GM12892 (cell line): ENCODE data around the gene LMF1.
"Not testable (repeated sequence)": the region's sequence is repeated elsewhere in the genome, so short reads cannot be mapped to it uniquely, and the experiment has no call there.

Experiments
- DNase-seq: peaks from one replicate; pipeline ENCODE4 v3.0.0; 2011; ENCODE audit not compliant: insufficient read length
- FAIRE-seq: peaks from 2 replicates; lab custom pipeline; 2011; peaks lifted over from hg19 to GRCh38; lab: Jason Lieb, UNC
- POLR2A ChIP-seq: IDR thresholded peaks from 2 replicates; pipeline ENCODE4 v1.6.1; 2011; ENCODE audit warnings: low read depth, low read length, control low read depth
- POLR2AphosphoS5 ChIP-seq: IDR thresholded peaks from 2 replicates; pipeline ENCODE4 v1.6.1; 2011; ENCODE audit warnings: low read depth, low read length, control low read depth
- TAF1 ChIP-seq: IDR thresholded peaks from 2 replicates; pipeline ENCODE4 v1.6.1; 2011; ENCODE audit warnings: low read depth, mild to moderate bottlenecking, control low read depth, low read length, borderline replicate concordance

LMF1 gene

DNA sequence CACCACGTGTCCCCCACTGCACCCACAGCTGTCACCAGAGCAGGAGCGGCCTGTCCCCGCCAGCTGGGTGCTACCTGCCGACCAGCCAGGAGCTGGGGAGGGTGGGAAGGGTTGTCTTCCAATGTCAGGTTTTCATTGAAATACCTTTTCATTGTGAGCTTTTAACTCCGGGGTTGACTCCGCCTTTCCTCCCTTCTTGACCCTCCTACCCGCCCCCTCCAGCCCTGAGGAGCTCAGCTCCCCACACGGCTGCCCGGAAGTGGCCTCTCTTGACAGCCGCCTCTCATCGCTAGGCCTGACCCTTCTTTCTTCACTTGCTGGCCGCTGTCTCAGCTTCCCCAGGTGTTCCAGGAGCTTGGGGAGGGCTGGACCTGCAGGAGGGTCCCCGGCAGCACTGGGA, 149.0 kb downstream of the LMF1 start:
- FAIRE-seq (no peak), DNase-seq (no peak)
- no peak for TF ChIP-seq POLR2AphosphoS5
- TF ChIP-seq TAF1 = no peak
- TF ChIP-seq POLR2A = no peak

DNA sequence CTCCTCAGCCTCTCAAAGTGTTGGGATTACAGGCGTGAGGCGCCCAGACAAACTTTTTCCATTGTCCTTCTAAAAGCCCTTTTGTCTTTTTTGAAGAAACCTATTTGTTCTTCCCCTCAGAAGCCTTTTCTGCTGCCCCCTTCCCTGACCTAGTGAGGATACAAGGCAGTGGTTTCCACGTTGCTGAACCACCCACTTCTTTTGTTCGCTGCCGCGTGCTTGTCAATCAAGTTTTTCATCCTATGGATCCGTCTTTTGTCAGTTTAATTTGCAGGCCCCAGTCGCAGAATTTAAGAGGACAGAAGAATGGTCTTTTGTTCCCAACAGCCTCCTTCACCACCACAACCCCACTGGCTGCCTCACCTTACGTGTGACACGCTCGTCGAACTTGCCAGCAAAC, 150.0 kb downstream of the LMF1 start:
- TF ChIP-seq POLR2A = no peak
- no peak for TF ChIP-seq POLR2AphosphoS5
- no peak for TF ChIP-seq TAF1
- FAIRE-seq (no peak), DNase-seq (no peak)

DNA sequence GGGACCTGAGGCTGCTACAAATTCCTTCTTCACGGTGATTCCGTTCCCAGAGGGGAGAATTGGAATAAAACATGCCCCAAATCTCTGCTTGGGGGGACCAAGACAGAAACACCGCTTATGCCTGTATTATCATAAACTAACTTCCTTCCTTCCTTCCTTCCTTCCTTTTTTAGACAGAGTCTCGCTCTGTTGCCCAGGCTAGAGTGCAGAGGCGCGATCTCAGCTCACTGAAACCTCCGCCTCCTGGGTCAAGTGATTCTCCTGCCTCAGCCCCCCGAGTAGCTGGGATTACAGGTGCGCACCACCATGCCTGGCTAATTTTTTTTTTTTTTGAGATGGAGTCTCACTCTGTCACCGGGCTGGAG, 150.8 kb downstream of the LMF1 start:
- not testable (repeated sequence) for DNase-seq, FAIRE-seq

DNA sequence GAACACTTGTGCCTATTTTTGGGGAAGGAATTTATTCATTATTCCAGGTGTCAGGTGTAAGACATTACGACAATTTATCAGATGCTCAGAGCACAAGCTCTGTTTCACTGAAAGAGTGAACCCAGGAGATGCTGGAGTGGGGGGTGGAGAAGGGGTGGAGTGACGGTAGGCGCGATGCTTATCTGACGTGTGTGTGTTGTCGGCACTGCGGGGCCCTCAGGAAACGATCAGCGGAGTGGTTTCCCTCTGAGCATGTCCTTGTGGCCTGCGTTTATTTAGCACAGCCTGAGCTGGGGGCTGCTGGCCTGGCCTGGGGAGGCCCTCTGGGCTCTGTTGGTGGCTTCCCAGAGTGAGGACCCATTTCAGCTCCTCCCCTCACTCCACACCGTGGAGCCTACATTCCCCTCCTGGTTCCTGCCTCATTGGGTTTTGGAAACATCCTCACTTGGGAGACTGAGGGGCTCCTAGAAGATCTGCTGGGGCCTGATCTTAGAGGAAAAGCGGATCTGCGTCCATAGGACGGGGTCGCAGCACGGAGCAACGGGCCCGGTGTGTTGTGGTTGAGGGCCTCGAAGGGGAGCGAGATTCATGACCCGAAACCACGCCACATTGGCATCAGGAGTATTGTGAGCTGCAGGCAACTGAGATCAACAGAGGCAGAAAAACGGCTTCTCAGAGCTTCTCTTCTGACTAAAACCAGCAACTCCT, 151.3 kb downstream of the LMF1 start:
- no peak for FAIRE-seq
- TF ChIP-seq POLR2A (no peak), POLR2AphosphoS5 (no peak), TAF1 (no peak)

GRCh38 chr16:818592-818991, 152.2 kb downstream of the LMF1 start:
- DNase-seq (no peak), FAIRE-seq (no peak)
- no peak for TF ChIP-seq TAF1
- TF ChIP-seq POLR2AphosphoS5 = no peak
- no peak for TF ChIP-seq POLR2A

More for the DNA sequence above, 151.3 kb downstream of the LMF1 start:
- DNase-seq = no peak

DNA sequence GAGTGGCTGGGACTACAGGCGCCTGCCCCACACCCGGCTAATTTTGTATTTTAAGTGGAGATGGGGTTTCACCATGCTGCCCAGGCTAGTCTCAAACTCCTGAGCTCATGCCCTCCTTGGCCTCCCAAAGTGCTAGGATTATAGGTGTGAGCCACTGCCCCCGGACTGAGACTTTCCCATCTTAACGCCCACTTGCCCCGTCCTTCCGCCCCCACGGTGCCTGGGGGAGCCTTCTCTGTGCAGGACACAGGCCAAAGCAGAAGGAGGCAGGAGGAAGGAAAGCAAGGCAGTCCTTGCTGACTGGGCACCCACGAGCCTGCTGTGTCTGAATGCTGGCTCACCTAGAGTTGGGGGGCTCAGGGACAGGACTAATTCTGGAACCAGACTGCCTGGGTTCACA, 152.7 kb downstream of the LMF1 start:
- FAIRE-seq (no peak), DNase-seq (no peak)
- TF ChIP-seq POLR2A = no peak
- TF ChIP-seq TAF1 = no peak
- no peak for TF ChIP-seq POLR2AphosphoS5

- TF ChIP-seq TAF1 (no peak), POLR2AphosphoS5 (no peak), POLR2A (no peak)
- DNase-seq = no peak
- FAIRE-seq = no peak
Observed at GRCh38 chr16:817001-817906, 153.5 kb downstream of the LMF1 start.

- TF ChIP-seq POLR2A (no peak), TAF1 (no peak), POLR2AphosphoS5 (no peak)
- FAIRE-seq (no peak), DNase-seq (no peak)
Observed at GRCh38 chr16:815861-816260, 154.9 kb downstream of the LMF1 start.

DNA sequence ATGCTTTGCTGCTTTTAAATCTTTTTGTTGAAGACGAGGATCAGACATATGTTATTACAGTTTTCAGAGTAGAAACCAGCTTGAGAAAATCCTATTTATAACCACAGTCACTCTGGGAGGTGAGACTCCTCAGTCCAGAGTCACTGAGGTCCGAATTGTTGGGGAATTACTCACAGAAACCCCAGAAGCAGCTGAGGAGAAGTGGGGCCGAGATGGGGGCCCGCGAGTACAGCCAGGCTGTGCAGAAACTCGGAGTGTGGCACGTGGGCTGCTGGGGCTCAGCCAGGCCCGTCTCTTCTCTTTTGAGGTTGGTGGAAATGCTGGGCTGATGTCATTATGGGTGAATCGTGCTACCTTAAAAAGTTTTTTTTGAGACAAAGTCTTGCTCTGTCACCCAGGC, 155.8 kb downstream of the LMF1 start:
- no peak for FAIRE-seq
- TF ChIP-seq POLR2AphosphoS5 (no peak), TAF1 (no peak), POLR2A (no peak)
- no peak for DNase-seq

GRCh38 chr16:813916-814412, 156.8 kb downstream of the LMF1 start:
- FAIRE-seq (no peak), DNase-seq (no peak)
- TF ChIP-seq POLR2AphosphoS5 (no peak), TAF1 (no peak)

- FAIRE-seq (no peak), DNase-seq (no peak)
- TF ChIP-seq POLR2AphosphoS5 (no peak), TAF1 (no peak), POLR2A (no peak)
Observed at GRCh38 chr16:813204-813915, 157.4 kb downstream of the LMF1 start.

DNA sequence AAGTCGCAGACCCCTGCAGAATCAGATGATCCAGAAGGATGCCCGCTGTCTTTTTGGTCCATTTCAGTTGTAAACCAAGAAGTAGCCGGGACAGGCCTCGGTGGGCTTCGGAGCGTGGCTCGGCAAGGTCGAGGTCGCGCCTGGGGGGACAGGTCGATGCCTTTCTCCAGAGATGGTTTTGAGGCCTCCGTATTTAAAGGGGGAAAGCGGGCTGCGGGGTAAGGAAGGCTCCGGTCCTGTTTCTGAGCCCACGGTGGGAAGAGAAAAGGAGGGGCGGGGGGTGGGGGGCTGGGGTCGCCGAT, 162.7 kb downstream of the LMF1 start:
- no peak for TF ChIP-seq POLR2A
- TF ChIP-seq POLR2AphosphoS5 = no peak
- no peak for TF ChIP-seq TAF1
- FAIRE-seq (no peak), DNase-seq (no peak)
